ENCODE measurements around the gene SLC22A23.

Gene SLC22A23

GRCh38 chr6:3376893-3377535, 79.8 kb downstream of the SLC22A23 start:
- no peaks in the 10 kb centered on the region for H3K27me3 ChIP-seq (ENCODE audit: insufficient read depth, low read length, poor library complexity)
- no peak overlapping the region for H3K4me2 ChIP-seq (ENCODE audit: low read length)
- no peaks in the 10 kb centered on the region for H3K36me3 ChIP-seq (ENCODE audit: control insufficient read depth, insufficient read depth, low read length)
- WGBS (ENCODE audit: extremely low coverage, insufficient coverage, low lambda C conversion rate) = no CpG with 5 or more reads among the region's 3 CpGs
- H2AK5ac ChIP-seq (ENCODE audit: low read length) = no peak overlapping the region
- no peak overlapping the region for H3K4me3 ChIP-seq (ENCODE audit: low read length)
- H3K79me2 ChIP-seq (ENCODE audit: control insufficient read depth, insufficient read depth, low read length) = no peaks in the 10 kb centered on the region
- no peak overlapping the region for H4K8ac ChIP-seq (ENCODE audit: low read depth, low read length)
- no peak overlapping the region for H3K18ac ChIP-seq (ENCODE audit: low read length)
- H3K27ac ChIP-seq (ENCODE audit: low read depth, low read length) = no peak overlapping the region
- H4K5ac ChIP-seq (ENCODE audit: low read length) = no peak overlapping the region
- no peaks in the 10 kb centered on the region for H3K79me1 ChIP-seq (ENCODE audit: low read length)
- no peak overlapping the region for H3K56ac ChIP-seq (ENCODE audit: low read length)
- H3K9ac ChIP-seq (ENCODE audit: low read length) = no peak overlapping the region
- no peak overlapping the region for H2BK120ac ChIP-seq (ENCODE audit: low read depth, low read length)
- H3K23ac ChIP-seq (ENCODE audit: low read length) = peak overlapping the region; percentile 34
- no peak overlapping the region for H3K4ac ChIP-seq (ENCODE audit: low read depth, low read length)
- H2BK5ac ChIP-seq (ENCODE audit: low read length) = no peak overlapping the region
- H2BK15ac ChIP-seq (replicated peaks; ENCODE audit: low read depth) = no peak overlapping the region
- peaks cover 3% of the 10 kb centered on the region for H3K4me1 ChIP-seq (ENCODE audit: control insufficient read depth, low read depth, low read length)
- DNase-seq = no peak

- DNase-seq = no peak
- Histone ChIP-seq H3K27me3 (ENCODE audit: insufficient read depth, low read length, poor library complexity) (no peaks in the 10 kb centered on the region), H2BK15ac (replicated peaks; ENCODE audit: low read depth) (no peak overlapping the region), H4K5ac (ENCODE audit: low read length) (no peak overlapping the region), H3K79me2 (ENCODE audit: control insufficient read depth, insufficient read depth, low read length) (no peaks in the 10 kb centered on the region), H2BK120ac (ENCODE audit: low read depth, low read length) (no peak overlapping the region), H3K4ac (ENCODE audit: low read depth, low read length) (no peak overlapping the region), H4K8ac (ENCODE audit: low read depth, low read length) (no peak overlapping the region), H3K56ac (ENCODE audit: low read length) (no peak overlapping the region), H3K23ac (ENCODE audit: low read length) (no peak overlapping the region), H3K27ac (ENCODE audit: low read depth, low read length) (no peak overlapping the region), H3K4me3 (ENCODE audit: low read length) (no peak overlapping the region), H3K18ac (ENCODE audit: low read length) (no peak overlapping the region), H3K9ac (ENCODE audit: low read length) (no peak overlapping the region), H3K4me2 (ENCODE audit: low read length) (no peak overlapping the region), H3K4me1 (ENCODE audit: control insufficient read depth, low read depth, low read length) (peaks cover 5% of the 10 kb centered on the region), H2AK5ac (ENCODE audit: low read length) (no peak overlapping the region), H2BK5ac (ENCODE audit: low read length) (no peak overlapping the region), H3K36me3 (ENCODE audit: control insufficient read depth, insufficient read depth, low read length) (no peaks in the 10 kb centered on the region), H3K79me1 (ENCODE audit: low read length) (no peaks in the 10 kb centered on the region)
- no CpG with 5 or more reads among the region's 8 CpGs for WGBS (ENCODE audit: extremely low coverage, insufficient coverage, low lambda C conversion rate)
These were observed 80.8 kb downstream of the SLC22A23 start for GRCh38 chr6:3376064-3376463.

- Histone ChIP-seq H3K79me2 (ENCODE audit: control insufficient read depth, insufficient read depth, low read length) (peaks cover 2% of the 10 kb centered on the region), H2BK5ac (ENCODE audit: low read length) (no peak overlapping the region), H3K27me3 (ENCODE audit: insufficient read depth, low read length, poor library complexity) (no peaks in the 10 kb centered on the region), H3K18ac (ENCODE audit: low read length) (no peak overlapping the region), H3K36me3 (ENCODE audit: control insufficient read depth, insufficient read depth, low read length) (no peaks in the 10 kb centered on the region), H3K79me1 (ENCODE audit: low read length) (no peaks in the 10 kb centered on the region), H3K27ac (ENCODE audit: low read depth, low read length) (no peak overlapping the region), H3K4me1 (ENCODE audit: control insufficient read depth, low read depth, low read length) (peaks cover 5% of the 10 kb centered on the region), H4K5ac (ENCODE audit: low read length) (no peak overlapping the region), H3K4me3 (ENCODE audit: low read length) (no peak overlapping the region), H3K9ac (ENCODE audit: low read length) (no peak overlapping the region), H3K4ac (ENCODE audit: low read depth, low read length) (no peak overlapping the region), H4K8ac (ENCODE audit: low read depth, low read length) (no peak overlapping the region), H3K23ac (ENCODE audit: low read length) (no peak overlapping the region), H2AK5ac (ENCODE audit: low read length) (no peak overlapping the region), H2BK120ac (ENCODE audit: low read depth, low read length) (no peak overlapping the region), H3K4me2 (ENCODE audit: low read length) (no peak overlapping the region), H3K56ac (ENCODE audit: low read length) (no peak overlapping the region), H2BK15ac (replicated peaks; ENCODE audit: low read depth) (no peak overlapping the region)
- DNase-seq = no peak
- WGBS (ENCODE audit: extremely low coverage, insufficient coverage, low lambda C conversion rate) = no CpG with 5 or more reads among the region's 5 CpGs
These were observed 83.2 kb downstream of the SLC22A23 start for GRCh38 chr6:3373597-3374203.

GRCh38 chr6:3372912-3373554, 83.8 kb downstream of the SLC22A23 start:
- Histone ChIP-seq H3K56ac (ENCODE audit: low read length) (no peak overlapping the region), H3K79me1 (ENCODE audit: low read length) (no peaks in the 10 kb centered on the region), H3K9ac (ENCODE audit: low read length) (no peak overlapping the region), H3K18ac (ENCODE audit: low read length) (no peak overlapping the region), H2AK5ac (ENCODE audit: low read length) (no peak overlapping the region), H3K4me3 (ENCODE audit: low read length) (no peak overlapping the region), H4K5ac (ENCODE audit: low read length) (no peak overlapping the region), H3K79me2 (ENCODE audit: control insufficient read depth, insufficient read depth, low read length) (peaks cover 2% of the 10 kb centered on the region), H3K4me1 (ENCODE audit: control insufficient read depth, low read depth, low read length) (peaks cover 5% of the 10 kb centered on the region), H3K27ac (ENCODE audit: low read depth, low read length) (no peak overlapping the region), H2BK120ac (ENCODE audit: low read depth, low read length) (no peak overlapping the region), H3K36me3 (ENCODE audit: control insufficient read depth, insufficient read depth, low read length) (no peaks in the 10 kb centered on the region), H3K4me2 (ENCODE audit: low read length) (no peak overlapping the region), H2BK5ac (ENCODE audit: low read length) (no peak overlapping the region), H2BK15ac (replicated peaks; ENCODE audit: low read depth) (no peak overlapping the region), H3K23ac (ENCODE audit: low read length) (no peak overlapping the region), H3K4ac (ENCODE audit: low read depth, low read length) (no peak overlapping the region), H3K27me3 (ENCODE audit: insufficient read depth, low read length, poor library complexity) (no peaks in the 10 kb centered on the region), H4K8ac (ENCODE audit: low read depth, low read length) (no peak overlapping the region)
- WGBS (ENCODE audit: extremely low coverage, insufficient coverage, low lambda C conversion rate) = no CpG with 5 or more reads among the region's 6 CpGs
- no peak for DNase-seq

GRCh38 chr6:3372184-3372846, 84.5 kb downstream of the SLC22A23 start:
- no peak overlapping the region for H2BK15ac ChIP-seq (replicated peaks; ENCODE audit: low read depth)
- H3K56ac ChIP-seq (ENCODE audit: low read length) = no peak overlapping the region
- no peak overlapping the region for H4K8ac ChIP-seq (ENCODE audit: low read depth, low read length)
- no peak overlapping the region for H2AK5ac ChIP-seq (ENCODE audit: low read length)
- H3K79me1 ChIP-seq (ENCODE audit: low read length) = no peaks in the 10 kb centered on the region
- no peak overlapping the region for H3K4ac ChIP-seq (ENCODE audit: low read depth, low read length)
- no peak overlapping the region for H3K4me3 ChIP-seq (ENCODE audit: low read length)
- DNase-seq = peak; percentile 43
- H3K18ac ChIP-seq (ENCODE audit: low read length) = no peak overlapping the region
- H3K23ac ChIP-seq (ENCODE audit: low read length) = no peak overlapping the region
- H2BK5ac ChIP-seq (ENCODE audit: low read length) = no peak overlapping the region
- H3K9ac ChIP-seq (ENCODE audit: low read length) = no peak overlapping the region
- WGBS (ENCODE audit: extremely low coverage, insufficient coverage, low lambda C conversion rate) = 100% methylated on average over 2 of the region's 12 CpGs
- H3K27me3 ChIP-seq (ENCODE audit: insufficient read depth, low read length, poor library complexity) = no peaks in the 10 kb centered on the region
- H3K4me1 ChIP-seq (ENCODE audit: control insufficient read depth, low read depth, low read length) = peaks cover 5% of the 10 kb centered on the region
- no peak overlapping the region for H3K27ac ChIP-seq (ENCODE audit: low read depth, low read length)
- H2BK120ac ChIP-seq (ENCODE audit: low read depth, low read length) = no peak overlapping the region
- H3K79me2 ChIP-seq (ENCODE audit: control insufficient read depth, insufficient read depth, low read length) = peaks cover 2% of the 10 kb centered on the region
- H4K5ac ChIP-seq (ENCODE audit: low read length) = no peak overlapping the region
- H3K4me2 ChIP-seq (ENCODE audit: low read length) = no peak overlapping the region
- no peaks in the 10 kb centered on the region for H3K36me3 ChIP-seq (ENCODE audit: control insufficient read depth, insufficient read depth, low read length)
